ENCODE data around the gene MPPE1. TPM values are rescaled to one million over a fixed set of nuclear protein-coding genes. Genes with fewer than 3 reads are reported as not detected.

MPPE1 gene
- total and polyA plus RNA-seq, 9 donors = 19.9 to 38.0 (median 25.5) TPM

- WGBS, 3 donors = 71 to 77% (median 75%) methylated on average over 20 of the region's 20 CpGs
Observed at GRCh38 chr18:11861583-11862288, 46.4 kb downstream of the MPPE1 start.

GRCh38 chr18:11860594-11861450, 47.3 kb downstream of the MPPE1 start:
- TF ChIP-seq CTCF (IDR thresholded peaks at IDR 0.05) = no peak
- Histone ChIP-seq H3K27me3 (no peaks in the 10 kb centered on the region), H3K4me3 (no peak overlapping the region), H3K27ac (no peak overlapping the region), H3K4me1 (ENCODE audit: insufficient read depth) (no peaks in the 10 kb centered on the region), H3K36me3 (no peaks in the 10 kb centered on the region), H3K9me3 (no peaks in the 10 kb centered on the region)
- whole genome bisulfite sequencing, 3 donors = 85 to 92% (median 87%) methylated on average over 17 of the region's 17 CpGs
- no peak for DNase-seq
- intact Hi-C loops (cut with DNase I) = no loop called here

More at GRCh38 chr18:11861583-11862288, 46.4 kb downstream of the MPPE1 start:
- no peak overlapping the region for H3K4me3 ChIP-seq
- H3K36me3 ChIP-seq = no peaks in the 10 kb centered on the region
- DNase-seq = no peak
- no peaks in the 10 kb centered on the region for H3K27me3 ChIP-seq
- intact Hi-C loops (cut with DNase I) = no loop called here
- H3K4me1 ChIP-seq (ENCODE audit: insufficient read depth) = no peaks in the 10 kb centered on the region
- H3K27ac ChIP-seq = no peak overlapping the region
- TF ChIP-seq CTCF (IDR thresholded peaks at IDR 0.05) = no peak
- TF ChIP-seq POLR2A (IDR thresholded peaks at IDR 0.05) = no peak
- no peak for TF ChIP-seq EP300 (IDR thresholded peaks at IDR 0.05)
- H3K9me3 ChIP-seq = no peaks in the 10 kb centered on the region

- intact Hi-C loops (cut with DNase I) = loop anchor here in 1 of 4 donors (5.0 kb wide), 1 partner anchor 37 kb away; no protein-coding TSS in a partner anchor
- Histone ChIP-seq H3K9me3 (no peaks in the 10 kb centered on the region), H3K27ac (no peak overlapping the region), H3K4me1 (ENCODE audit: insufficient read depth) (no peaks in the 10 kb centered on the region), H3K27me3 (no peaks in the 10 kb centered on the region), H3K36me3 (no peaks in the 10 kb centered on the region), H3K4me3 (no peak overlapping the region)
- no peak for TF ChIP-seq EP300 (IDR thresholded peaks at IDR 0.05)
- TF ChIP-seq CTCF (IDR thresholded peaks at IDR 0.05) = no peak
- TF ChIP-seq POLR2A (IDR thresholded peaks at IDR 0.05) = no peak
- DNase-seq = no peak
- 85 to 87% (median 86%) methylated on average over 4 of the region's 4 CpGs for WGBS, 3 donors
Observed at GRCh38 chr18:11859903-11860407, 48.2 kb downstream of the MPPE1 start.

- intact Hi-C loops (cut with DNase I) = loop anchor here in 1 of 4 donors (5.0 kb wide), 1 partner anchor 38 kb away; no protein-coding TSS in a partner anchor
- Histone ChIP-seq H3K4me3 (no peak overlapping the region), H3K27ac (no peak overlapping the region), H3K9me3 (no peaks in the 10 kb centered on the region), H3K4me1 (ENCODE audit: insufficient read depth) (no peaks in the 10 kb centered on the region), H3K36me3 (no peaks in the 10 kb centered on the region), H3K27me3 (no peaks in the 10 kb centered on the region)
- 92 to 94% (median 94%) methylated on average over 7 of the region's 7 CpGs for WGBS, 3 donors
- TF ChIP-seq CTCF (IDR thresholded peaks at IDR 0.05) (no peak), EP300 (IDR thresholded peaks at IDR 0.05) (no peak), POLR2A (IDR thresholded peaks at IDR 0.05) (no peak)
- no peak for DNase-seq
Observed at GRCh38 chr18:11859282-11859830, 48.8 kb downstream of the MPPE1 start.
